Forelimb muscle (tissue), 1 donor: ENCODE measurements around the gene NME8. TPM values are rescaled to one million over a fixed set of nuclear protein-coding genes. Genes with fewer than 3 reads are reported as not detected.
"Not testable (repeated sequence)": the region's sequence is repeated elsewhere in the genome, so short reads cannot be mapped to it uniquely, and the experiment has no call there.

Experiments used
- DNase-seq: peaks from one replicate; pipeline ENCODE4 v3.0.0-alpha.2; 2013; ENCODE audit warnings: low read depth
- polyA plus RNA-seq: library from polyadenylated mRNA; unstranded; fragments of 120-200 nt; gene quantifications from one replicate; pipeline ENCODE4 v1.2.1, GENCODE V29; 2013; ENCODE audit not compliant: insufficient read length

Gene NME8, protein sequence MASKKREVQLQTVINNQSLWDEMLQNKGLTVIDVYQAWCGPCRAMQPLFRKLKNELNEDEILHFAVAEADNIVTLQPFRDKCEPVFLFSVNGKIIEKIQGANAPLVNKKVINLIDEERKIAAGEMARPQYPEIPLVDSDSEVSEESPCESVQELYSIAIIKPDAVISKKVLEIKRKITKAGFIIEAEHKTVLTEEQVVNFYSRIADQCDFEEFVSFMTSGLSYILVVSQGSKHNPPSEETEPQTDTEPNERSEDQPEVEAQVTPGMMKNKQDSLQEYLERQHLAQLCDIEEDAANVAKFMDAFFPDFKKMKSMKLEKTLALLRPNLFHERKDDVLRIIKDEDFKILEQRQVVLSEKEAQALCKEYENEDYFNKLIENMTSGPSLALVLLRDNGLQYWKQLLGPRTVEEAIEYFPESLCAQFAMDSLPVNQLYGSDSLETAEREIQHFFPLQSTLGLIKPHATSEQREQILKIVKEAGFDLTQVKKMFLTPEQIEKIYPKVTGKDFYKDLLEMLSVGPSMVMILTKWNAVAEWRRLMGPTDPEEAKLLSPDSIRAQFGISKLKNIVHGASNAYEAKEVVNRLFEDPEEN
- not detected for polyA plus RNA-seq

DNA sequence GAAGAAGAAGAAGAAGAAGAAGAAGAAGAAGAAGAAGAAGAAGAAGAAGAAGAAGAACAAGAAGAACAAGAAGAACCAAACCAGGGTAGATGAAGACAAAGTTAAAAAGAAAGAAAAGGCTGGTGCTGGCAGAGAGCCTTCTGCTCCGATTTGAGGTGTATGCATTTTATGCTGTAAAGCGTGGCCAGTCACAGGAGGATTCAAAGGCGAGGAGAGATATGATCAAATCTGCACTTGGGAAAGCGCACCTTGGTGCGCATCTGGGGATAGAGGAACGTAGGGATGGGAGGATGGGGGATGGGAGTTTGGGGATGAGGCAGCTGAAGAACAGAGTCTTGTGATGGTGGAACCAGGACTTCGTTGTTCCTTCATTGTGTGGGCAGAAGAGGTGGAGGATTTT lies at the start of gene NME8:
TSS of gene NME8 (plus strand) at position 301 of the 400 bp plus-strand sequence. CDS start 1,670 bp downstream, outside the sequence.
- no peak for DNase-seq

DNA sequence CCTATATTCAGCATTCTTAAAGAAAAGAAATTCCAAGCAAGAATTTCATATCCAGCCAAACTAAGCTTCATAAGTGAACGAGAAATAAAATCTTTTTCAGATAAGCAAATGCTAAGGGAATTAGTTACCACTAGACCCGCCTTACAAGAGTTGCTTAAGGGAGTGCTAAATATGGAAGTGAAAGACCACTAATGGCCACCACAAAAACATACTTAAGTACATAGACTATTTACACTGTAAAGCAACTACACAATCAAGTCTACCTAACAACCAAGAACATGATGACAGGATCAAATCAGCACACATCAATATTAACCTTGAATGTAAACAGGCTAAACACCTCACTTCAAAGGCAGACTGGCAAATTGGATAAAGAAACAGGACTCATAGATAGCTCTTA lies 42.2 kb upstream of the NME8 start:
- DNase-seq: no peak

DNA sequence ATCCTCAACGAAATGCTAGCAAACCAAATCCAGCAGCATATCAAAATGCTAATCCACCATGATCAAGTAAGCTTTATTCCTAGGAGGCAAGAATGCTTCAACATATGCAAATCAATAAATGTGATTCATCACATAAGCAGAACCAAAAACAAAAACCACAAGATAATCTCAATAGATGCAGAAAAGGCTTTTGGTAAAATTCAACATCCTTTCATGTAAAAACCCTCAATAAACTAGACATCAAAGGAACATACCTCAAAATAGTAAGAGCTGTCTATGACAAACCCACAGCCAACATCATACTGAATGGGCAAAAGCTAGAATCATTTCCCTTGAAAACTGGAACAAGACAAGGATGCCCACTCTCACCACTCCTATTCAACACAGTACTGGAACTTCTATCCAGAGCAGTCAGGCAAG lies 36.2 kb upstream of the NME8 start:
- DNase-seq: not testable (repeated sequence)

DNA sequence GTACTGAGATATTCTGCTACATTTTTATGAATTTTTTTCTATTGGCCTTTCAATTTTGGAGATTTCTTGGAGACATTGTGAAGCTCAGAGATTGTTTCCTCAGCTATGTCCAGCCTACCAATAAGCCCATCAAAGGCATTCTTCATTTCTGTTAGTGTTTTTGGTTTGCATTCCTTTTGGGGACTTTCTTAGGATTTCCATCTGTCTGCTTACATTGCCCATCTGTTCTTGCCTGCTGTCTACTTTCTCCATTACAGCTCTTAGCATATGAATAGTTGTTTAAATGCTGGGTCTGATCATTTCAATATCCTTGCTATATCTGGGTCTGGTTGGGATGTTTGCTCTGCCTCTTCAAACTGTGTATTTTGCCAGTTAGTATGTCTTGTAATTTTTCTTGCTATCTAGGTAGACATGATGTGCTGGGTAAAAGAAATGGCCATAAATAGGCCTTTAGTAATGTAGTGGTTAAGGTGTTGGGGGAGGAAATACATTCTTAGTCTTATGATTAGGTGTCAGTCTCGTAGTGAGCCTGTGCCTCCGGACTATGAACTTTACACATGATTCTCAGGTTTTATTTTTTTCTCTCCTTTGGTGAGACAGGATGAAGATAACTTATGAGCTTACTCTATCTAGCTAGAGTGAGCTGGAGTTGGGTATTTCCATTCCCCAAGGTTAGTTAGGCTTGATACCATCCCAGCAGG lies 32.6 kb upstream of the NME8 start:
- DNase-seq: no peak

DNA sequence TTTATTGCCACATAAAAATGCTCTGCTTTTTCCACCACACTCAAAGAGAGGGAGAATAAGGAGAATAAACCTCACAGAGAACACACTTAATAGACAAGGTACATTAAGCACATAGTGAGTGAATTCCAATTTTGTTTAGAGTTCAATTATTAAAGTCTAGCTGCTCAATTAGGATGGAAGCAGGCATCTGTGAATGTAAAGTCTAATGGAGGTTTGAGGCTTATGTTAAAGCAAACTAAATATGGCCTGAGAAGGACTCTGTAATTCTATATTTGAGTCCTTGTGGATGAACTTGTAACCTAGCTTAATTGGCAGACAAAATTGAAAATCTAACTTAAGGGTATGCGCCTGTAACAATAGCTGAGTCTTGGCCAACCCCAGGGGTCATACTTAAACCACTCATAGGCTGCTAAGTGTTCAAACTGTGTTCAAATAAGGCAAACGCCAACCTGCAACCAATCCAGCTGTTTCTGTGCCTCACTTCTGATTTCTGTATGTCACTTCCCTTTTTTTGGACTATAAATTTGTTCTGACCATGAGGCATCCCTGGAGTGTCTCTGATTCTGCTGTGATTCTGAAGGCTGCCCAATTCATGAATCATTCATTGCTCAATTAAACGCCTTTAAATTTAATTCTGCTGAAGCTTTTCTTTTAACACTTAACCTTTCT lies 31.3 kb upstream of the NME8 start:
- DNase-seq: no peak

DNA sequence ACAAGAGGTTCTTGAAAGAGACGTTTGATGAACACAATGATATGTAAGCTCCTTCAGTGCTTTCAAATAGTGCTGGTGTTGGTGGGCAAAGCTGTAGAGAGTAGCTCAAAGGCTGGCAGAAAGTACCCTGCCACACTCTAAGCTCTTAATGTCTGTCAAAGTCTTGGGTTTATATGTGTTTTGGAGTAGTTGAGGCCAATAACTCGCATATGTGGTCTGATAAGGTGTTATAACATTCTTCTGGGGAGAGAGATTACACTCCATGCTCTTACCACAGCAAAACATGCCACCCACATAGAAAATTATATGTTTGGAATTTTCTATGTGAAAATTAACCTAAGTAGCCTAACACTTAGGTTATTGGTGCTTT lies 30.8 kb upstream of the NME8 start:
- DNase-seq: no peak

DNA sequence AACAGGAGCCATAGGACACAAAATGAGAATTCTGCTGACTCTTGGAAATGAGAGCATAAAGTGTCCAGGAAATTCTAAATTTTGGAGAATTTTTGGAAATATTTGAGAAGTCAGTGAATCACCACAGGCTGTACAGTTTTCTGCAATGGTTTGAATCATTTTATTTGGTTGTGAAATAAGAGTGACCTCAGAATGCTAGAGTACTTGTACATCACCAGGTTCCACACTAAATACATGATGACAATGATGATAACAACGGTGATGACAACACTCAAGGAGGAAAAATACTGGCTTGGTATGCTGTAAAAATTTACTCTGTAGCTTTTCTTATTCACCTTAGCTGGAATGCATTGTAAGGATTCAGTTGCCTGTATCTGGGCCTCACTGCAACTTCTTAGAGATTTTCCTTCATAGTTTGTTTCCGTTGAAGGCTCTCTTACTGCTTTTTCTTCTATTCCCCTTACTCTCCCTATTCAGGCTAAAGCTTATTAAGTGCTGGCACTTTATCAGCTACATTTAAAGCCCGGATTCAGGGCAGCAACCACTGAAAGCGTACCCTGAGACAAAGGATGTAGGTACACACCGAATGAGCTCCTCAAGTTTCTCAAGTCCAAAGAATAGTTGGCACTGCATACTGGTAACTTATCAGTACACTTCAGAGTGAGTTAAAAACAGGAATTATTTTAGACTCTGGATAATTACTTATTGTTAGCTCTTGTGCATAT lies 30.2 kb upstream of the NME8 start:
- DNase-seq: no peak

DNA sequence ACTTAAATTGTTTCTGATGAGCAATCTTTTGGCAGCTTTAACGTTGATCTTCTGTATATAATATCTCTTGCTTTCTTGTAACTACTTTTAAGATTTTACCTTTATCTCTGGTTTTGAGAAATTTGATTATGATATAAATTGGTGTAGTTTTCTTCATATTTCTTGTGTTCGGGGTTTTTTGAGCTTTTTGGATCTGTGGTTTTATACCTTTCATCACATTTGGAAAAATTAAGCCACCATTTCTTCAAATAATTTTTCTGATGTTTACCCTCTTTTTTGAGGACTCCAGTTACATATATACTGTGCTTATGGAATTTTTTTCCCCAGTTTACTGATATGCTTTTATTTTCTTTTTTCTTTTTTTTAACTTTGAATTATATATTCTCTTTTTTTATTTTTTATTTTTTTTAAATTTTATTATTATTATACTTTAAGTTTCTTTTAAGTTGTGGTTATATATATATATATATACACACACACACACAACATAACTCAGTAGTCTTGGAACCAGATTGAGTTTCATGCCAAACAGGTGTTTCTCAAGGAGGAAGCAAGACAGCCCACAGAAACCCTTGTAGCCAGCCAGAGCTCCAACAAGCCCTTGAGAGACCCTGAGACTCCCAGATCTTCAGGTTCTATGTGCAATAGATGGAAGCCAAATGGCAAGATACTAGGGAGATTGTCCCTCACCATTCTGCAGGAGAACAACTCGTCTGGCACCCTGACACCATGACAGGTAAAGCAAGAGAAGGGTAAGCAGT lies 27.5 kb upstream of the NME8 start:
- no peak for DNase-seq

DNA sequence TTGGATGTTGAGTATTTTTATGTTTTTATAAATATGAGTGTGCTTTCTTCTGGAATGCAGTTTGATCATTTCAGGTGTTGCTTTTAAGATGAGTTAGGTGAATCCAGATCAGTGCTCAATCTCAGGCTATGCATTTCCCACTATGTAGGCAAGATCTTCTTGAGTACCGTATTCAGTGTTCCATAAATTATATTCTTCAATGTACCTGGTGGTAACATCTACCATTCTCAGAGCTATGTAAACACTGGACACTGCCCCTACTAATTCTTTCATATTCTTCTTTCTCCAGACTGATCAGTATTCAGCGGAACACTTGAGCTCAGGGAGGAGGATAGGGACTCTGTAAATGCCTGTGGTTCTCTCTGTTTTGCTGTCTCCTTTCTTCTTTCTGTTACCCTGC lies 25.5 kb upstream of the NME8 start:
- DNase-seq: no peak

DNA sequence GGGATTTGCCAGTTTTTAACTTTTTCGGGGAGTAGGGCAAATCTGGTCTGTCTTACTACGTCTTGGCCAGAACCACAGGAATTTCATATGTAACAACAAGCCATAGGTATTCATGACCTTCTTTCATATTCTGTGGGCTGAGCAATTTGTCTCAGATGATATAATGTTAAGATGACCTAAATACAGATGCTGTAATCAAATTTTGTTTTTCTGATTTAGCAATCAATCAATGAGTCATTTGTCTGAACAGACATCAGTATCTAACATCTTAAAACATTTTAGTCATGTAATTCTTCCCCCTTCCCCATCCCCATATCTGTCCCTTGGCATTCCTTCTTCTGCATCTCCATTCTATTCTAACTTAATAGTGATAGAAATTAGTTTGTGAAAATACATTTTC lies 24.8 kb upstream of the NME8 start:
- no peak for DNase-seq

DNA sequence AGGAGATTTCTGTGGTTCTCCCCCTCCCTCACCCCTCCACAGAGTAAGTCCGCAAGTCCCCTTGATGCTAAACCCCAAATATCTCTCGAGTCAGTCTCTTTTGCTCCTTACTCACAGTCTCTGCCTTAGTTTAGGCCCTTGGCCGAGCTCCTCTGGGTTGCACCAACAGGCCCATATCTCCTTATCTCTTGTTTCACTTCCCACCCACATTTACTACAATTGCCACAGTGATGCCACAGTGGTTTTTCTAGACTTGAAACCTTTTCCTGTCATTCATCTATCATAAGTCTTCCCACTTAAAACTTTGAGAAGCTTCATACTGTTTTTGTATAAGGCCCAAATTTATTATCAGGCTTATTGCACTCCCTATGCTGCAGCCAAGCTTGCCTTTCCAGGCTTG lies 23.4 kb upstream of the NME8 start:
- DNase-seq: no peak

DNA sequence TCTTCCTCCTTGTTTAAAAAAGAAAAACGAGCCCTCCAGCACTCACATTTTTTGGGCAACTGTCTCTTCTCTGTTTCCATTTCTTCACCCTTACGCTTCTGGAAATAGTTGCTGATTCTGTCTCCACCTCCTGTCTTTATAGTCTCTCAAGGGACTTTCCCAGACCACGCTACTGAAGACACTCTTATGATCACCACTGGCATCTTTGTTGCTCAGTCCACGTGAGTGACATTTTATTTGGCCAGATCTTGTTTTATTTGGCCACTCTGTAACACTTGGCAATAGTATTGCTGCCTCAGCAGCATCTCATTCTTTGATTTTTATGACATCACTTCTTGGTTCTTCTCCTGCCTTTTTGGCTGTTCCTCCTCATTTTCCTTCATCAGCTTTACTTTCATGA lies 21.6 kb upstream of the NME8 start:
- DNase-seq: peak; percentile 31

DNA sequence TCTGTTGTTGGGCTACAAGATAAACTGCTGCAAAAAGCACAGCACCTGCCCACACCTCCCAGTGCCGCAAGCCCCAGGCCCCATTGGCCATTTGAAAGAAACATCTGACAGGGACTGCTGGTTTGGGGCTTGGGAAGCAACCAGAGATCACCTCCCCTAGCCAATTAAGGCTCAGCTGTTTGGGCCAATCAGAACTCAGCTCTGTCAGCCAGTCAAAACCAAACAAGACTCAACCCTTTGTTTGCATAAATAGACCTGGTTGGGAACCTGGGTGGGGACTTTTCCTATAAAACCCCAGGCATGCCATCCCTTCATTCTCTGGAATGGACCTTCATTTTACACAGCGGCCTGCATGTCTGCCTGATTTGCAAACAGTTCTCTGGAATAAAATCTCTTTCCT lies 17.2 kb upstream of the NME8 start:
- DNase-seq: no peak

DNA sequence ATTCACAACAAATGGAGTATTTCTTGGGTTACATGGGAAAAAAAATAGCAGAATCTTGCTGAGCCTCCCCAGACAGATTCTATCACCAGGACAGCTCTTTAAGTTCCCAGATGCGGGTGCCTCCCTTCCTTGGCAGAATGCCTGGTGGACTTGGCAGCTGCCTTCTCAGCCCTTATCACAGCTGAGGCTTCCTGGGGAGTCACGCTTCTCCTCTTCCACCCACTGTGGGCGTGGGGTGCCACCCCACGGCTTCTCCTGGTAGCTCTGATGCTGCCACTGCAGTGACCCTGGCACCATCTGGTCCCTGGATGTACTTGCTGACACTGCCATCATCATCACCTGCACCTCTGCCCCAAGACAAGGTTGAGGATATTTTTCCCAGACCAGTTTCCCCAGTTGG lies 16.2 kb upstream of the NME8 start:
- DNase-seq: peak; percentile 19

DNA sequence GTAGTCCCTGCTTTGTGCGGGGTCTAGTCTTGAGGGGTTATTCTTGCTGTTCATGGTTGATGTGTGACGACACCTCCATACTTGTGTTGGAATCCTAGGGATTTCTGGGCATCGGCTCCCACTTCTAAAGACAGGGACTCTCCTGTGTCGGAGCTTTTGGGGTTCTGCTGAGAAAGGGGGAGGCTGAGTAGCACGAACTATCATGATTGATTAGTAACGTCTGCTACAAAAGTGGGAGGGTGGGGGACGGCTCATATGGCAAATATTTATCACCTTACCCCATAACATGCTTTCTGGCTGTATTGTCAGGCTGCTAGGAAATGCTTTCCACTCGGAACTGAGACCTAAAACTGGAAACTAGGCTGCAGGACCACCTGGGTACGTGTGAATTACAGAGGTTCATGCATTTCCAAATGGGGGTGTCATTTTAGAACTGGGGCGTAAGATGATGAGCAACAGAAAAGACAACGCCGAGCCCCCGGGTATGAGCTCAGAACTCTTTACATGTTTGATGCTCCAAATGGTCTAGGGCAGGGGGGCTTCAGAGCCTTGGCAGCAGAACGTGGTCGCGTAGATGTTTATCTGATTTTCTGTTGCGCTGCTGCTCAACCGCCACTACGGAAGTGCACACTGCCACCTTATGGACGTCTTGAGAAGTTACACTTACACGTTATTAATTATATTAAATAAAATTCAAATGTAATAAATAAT lies 15.1 kb upstream of the NME8 start:
- DNase-seq: peak; percentile 39

DNA sequence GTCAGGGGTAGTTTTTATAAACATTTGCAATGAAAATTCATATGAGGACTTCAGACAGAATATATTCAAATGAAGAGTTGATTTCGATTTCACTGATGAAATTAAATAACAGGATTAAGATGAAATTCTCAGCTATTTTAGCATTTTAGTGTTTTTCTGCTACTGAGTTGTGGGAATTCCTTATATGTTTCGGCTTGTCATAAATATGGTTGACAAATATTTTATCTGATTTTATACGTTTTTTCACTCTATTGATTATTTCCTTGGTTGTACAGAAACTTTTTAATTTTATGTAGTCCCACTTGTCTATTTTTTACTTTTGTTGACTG lies 14.6 kb upstream of the NME8 start:
- DNase-seq: no peak

DNA sequence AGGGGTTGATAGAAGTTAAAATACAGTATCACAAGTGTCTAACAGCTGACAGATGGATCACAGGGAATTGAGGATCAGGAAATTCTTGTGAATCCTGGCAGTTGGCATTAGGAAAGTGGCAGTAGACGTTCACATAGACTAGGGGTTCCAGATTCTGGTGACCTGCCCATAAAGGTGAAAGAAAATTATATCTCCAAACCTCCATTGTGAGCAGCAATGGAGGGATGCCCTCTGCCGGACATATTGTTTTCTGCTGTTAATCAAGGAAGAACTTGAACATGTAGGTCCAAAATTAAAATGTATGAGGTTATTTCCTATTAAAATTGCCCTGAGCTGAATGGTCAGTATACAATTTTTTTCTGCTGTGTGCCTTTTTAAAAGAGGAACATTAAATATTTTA lies 5.1 kb downstream of the NME8 start:
- DNase-seq: no peak

DNA sequence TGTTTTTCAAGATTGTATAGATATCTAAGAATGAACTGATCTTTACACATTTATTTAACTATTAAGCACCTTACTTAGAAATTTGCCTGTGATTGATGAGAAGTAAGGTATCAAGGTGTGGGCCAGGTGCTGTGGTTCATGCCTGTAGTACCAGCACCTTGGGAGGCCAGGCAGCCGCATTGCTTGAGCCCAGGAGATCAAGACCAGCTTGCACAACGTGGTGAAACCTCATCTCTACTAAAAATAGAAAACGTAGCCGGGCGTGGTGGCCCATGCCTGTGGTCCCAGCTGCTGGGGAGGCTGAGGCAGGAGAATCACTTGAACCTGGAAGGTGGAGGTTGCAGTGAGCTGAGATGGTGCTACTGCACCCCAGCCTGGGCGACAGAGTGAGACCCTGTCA lies 33.7 kb downstream of the NME8 start:
- DNase-seq: no peak

DNA sequence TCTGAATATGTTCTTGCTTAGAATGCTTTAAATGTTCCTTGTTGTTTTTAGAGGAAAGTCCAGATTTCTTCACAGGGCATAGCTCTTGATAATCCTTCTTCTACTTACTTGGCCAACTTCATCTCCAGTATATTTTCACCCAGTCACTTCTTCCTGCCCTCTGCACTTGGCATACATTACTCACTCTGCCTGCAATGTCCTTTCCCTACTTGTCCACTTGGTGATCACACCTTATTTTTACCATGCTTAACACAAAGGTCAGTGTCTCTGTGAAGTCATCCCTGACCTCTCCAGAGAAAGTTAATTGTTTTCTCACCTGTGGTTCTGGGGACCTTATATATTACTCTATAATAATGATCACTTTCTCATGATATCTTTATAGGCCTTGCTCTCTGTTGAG lies 45.0 kb downstream of the NME8 start:
- DNase-seq: no peak

DNA sequence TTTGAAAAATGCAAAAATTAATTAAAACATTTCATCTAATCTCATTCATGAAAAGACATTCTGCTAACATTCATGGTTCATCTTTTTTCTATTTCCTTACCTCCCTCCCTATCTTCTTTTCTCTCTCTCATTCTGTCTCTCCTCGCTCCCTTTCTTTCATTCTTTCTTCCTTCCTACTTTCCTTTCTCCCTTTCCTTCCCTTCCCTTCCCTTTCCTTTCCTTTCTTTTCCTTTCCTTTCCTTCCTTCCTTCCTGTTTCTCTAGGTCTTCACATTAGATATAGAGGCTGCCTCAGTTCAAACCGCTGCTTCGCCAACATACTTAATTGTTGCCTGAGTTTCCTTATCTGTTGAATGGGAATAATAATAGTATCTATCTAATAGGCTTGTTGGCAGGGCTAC lies 46.3 kb downstream of the NME8 start:
- DNase-seq: no peak
